Spleen (tissue), 11 donors: ENCODE data around the gene RERE. TPM values are rescaled to one million over a fixed set of nuclear protein-coding genes. Genes with fewer than 3 reads are reported as not detected.
"Not testable (repeated sequence)": the region's sequence is repeated elsewhere in the genome, so short reads cannot be mapped to it uniquely, and the experiment has no call there.

Source experiments
- DNase-seq: peaks from one replicate; pipeline ENCODE4 v3.0.0-alpha.2; 2020
- H3K27ac ChIP-seq, 8 donors: fragments of 200-600 bp; sonication (generic) in 7 of 8; 1 replicate in 4 of 8; 2 replicates in 4 of 8; pipeline versions ENCODE4 v1.5.0 to v1.8.0; 2016 to 2021; ENCODE audit warnings: inconsistent platforms in 4 of 8, mild to moderate bottlenecking in 4 of 8, moderate library complexity in 1 of 8
- H3K27me3 ChIP-seq, 7 donors: fragments of 200-600 bp; sonication (generic) in 6 of 7; replicated peaks in 1 of 7; 1 replicate in 4 of 7; 2 replicates in 3 of 7; pipeline versions ENCODE4 v1.5.0 to v1.8.0; 2016 to 2021; ENCODE audit warnings: inconsistent platforms in 3 of 7, mild to moderate bottlenecking in 1 of 7
- H3K36me3 ChIP-seq, 6 donors: fragments of 200-600 bp; sonication (generic) in 5 of 6; 1 replicate in 4 of 6; 2 replicates in 2 of 6; pipeline versions ENCODE4 v1.5.0 to v1.8.0; 2016 to 2021; ENCODE audit warnings: inconsistent platforms in 2 of 6
- H3K4me1 ChIP-seq, 6 donors: fragments of 200-600 bp; sonication (generic) in 5 of 6; 1 replicate in 3 of 6; 2 replicates in 3 of 6; pipeline versions ENCODE4 v1.5.0 to v1.8.0; 2016 to 2021; ENCODE audit warnings: inconsistent platforms in 3 of 6
- H3K4me3 ChIP-seq, 8 donors: fragments of 200-600 bp; sonication (generic) in 7 of 8; 1 replicate in 4 of 8; 2 replicates in 4 of 8; pipeline versions ENCODE4 v1.5.0 to v1.8.0; 2016 to 2021; ENCODE audit warnings: inconsistent platforms in 4 of 8, mild to moderate bottlenecking in 4 of 8, moderate library complexity in 2 of 8
- H3K9me3 ChIP-seq, 8 donors: fragments of 200-600 bp; sonication (generic) in 7 of 8; 1 replicate in 4 of 8; 2 replicates in 4 of 8; pipeline versions ENCODE4 v1.5.0 to v1.8.0; 2016 to 2021; ENCODE audit warnings: inconsistent platforms in 4 of 8
- CTCF ChIP-seq, 11 experiments: fragments of 200-600 bp in 7 of 11; fragments of 450-650 bp in 4 of 11; sonication (generic) in 4 of 11; IDR thresholded peaks in 8 of 11; conservative IDR thresholded peaks in 3 of 11; 1 replicate in 7 of 11; 2 replicates in 4 of 11; pipeline versions ENCODE4 v1.4.0 to v1.8.0; 2016 to 2021; ENCODE audit warnings: antibody characterized with exemption in 11 of 11, inconsistent platforms in 4 of 11, mild to moderate bottlenecking in 1 of 11
- POLR2A ChIP-seq, 3 donors: fragments of 450-650 bp; IDR thresholded peaks; one replicate each; pipeline ENCODE4 v1.5.1; 2017; ENCODE audit warnings: antibody characterized with exemption in 3 of 3, mild to moderate bottlenecking in 1 of 3
- POLR2AphosphoS5 ChIP-seq, 3 donors: sonication (generic); formaldehyde crosslinking; IDR thresholded peaks; one replicate each; pipeline ENCODE4 v1.5.1; 2017; ENCODE audit warnings: antibody characterized with exemption in 3 of 3
- WGBS, 5 donors: extraction: QIAGEN DNeasy Blood & Tissue Kit in 3 of 5; methylation state at CpG; one replicate each; pipeline versions ENCODE4 v1.1.5 to v1.1.7; 2013 to 2018; 5-methylcytosine and 5-hydroxymethylcytosine counted together
- intact Hi-C: fragments of 100-400 bp; cut with DNase I; formaldehyde crosslinking; loops from one replicate; pipeline ENCODE4 v1.15.0; 2023; ENCODE audit warnings: low total_unique reads
- polyA plus RNA-seq, 3 donors: library from polyadenylated mRNA; stranded (reverse); fragments of 200-250 nt; gene quantifications; one replicate each; pipeline ENCODE4 v1.2.1, GENCODE V29; 2013
- total RNA-seq, 7 donors: library from RNA; depleted of rRNA in 3 of 7; stranded (reverse); fragments of >200 nt in 3 of 7; fragmentation: NEBNext Ultra II Directional in 4 of 7; extraction: Animal tissue kit (Norgen Biotek cat#: 25700) in 4 of 7; gene quantifications; one replicate each; pipeline versions ENCODE4 v1.1.0 to v1.2.1, GENCODE V29; 2016 to 2021
- donor health status: healthy with polysubstance abuse.
- donor health status: DM: no; HTN: no; CAD: no; lungs with moderate emphysema.
- donor health status: DM: no; HTN: no; CAD: no.
- donor health status: Bipolar disorder and iron deficiency.
- donor health status: healthy.
- donor health status: DM: no; HTN: no; CAD: no.
- donor health status: DM: yes; HTN: yes; CAD: no.

RERE gene
- total and polyA plus RNA-seq, 10 donors = 10.3 to 149 (median 117) TPM

- Histone ChIP-seq H3K9me3 (peaks cover 0 to 10% (median 4%) of the 10 kb centered on the region in 8 donors), H3K27me3 (no peaks in the 10 kb centered on the region), H3K4me1 (peaks cover 0 to 34% (median 11%) of the 10 kb centered on the region in 6 donors), H3K4me3 (no peak overlapping the region), H3K36me3 (peaks cover 0 to 15% (median 3%) of the 10 kb centered on the region in 6 donors), H3K27ac (no peak overlapping the region)
- DNase-seq = no peak
- intact Hi-C loops = no loop called here
- TF ChIP-seq POLR2AphosphoS5 (IDR thresholded peaks at IDR 0.05) (no peak), POLR2A (IDR thresholded peaks at IDR 0.05) (no peak), CTCF (IDR thresholded peaks at IDR 0.05 in 8 of 11, conservative IDR thresholded peaks at IDR 0.05 in 3 of 11) (no peak)
- 90 to 98% (median 91%) methylated on average over 9 of the region's 9 CpGs for WGBS, 5 donors
Observed at GRCh38 chr1:8447616-8448150, 369.8 kb downstream of the RERE start.

DNA sequence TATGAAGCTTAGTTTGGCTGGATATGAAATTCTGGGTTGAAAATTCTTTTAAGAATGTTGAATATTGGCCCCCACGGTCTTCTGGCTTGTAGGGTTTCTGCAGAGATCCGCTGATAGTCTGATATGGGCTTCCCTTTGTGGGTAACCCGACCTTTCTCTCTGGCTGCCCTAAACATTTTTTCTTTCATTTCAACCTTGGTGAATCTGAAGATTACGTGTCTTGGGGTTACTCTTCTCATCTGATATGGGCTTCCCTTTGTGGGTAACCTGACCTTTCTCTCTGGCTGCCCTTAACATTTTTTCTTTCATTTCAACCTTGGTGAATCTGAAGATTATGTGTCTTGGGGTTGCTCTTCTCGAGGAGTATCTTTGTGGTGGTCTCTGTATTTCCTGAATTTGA lies 371.3 kb downstream of the RERE start:
- intact Hi-C loops, H3K27me3 ChIP-seq, DNase-seq, H3K27ac ChIP-seq, H3K4me3 ChIP-seq: not testable (repeated sequence)
- H3K9me3 ChIP-seq = peaks cover 0 to 11% (median 4%) of the 10 kb centered on the region in 8 donors
- H3K36me3 ChIP-seq = peaks cover 0 to 15% (median 3%) of the 10 kb centered on the region in 6 donors
- peaks cover 0 to 35% (median 10%) of the 10 kb centered on the region in 6 donors for H3K4me1 ChIP-seq
- WGBS, 5 donors = 71 to 86% (median 77%) methylated on average over 5 of the region's 5 CpGs

GRCh38 chr1:8443558-8444194 lies 373.8 kb downstream of the RERE start:
- WGBS, 5 donors = 89 to 100% (median 94%) methylated on average over 1 of the region's 1 CpG
- intact Hi-C loops = no loop called here

DNA sequence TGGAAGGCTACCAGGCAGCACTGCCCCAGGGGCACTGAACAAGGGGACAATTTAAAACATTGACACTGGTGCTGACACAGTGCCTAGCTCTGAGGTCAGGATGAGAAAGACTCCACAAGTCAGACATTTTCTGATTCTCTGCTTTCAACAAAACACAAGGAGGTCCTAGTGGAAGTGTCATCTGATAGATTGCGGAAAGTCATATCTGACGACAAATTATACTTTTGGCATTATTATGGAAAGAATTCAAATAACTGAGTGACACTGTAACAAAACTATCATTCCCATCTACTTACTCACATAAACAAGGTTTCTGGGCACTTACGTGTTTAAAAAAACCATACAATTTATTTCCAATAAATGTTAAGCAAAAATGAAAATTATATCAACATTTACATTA lies 376.0 kb downstream of the RERE start:
- H3K36me3 ChIP-seq = peaks cover 0 to 6% (median 0%) of the 10 kb centered on the region in 6 donors
- H3K4me3 ChIP-seq = no peak overlapping the region
- DNase-seq = no peak
- peaks cover 8 to 37% (median 21%) of the 10 kb centered on the region in 6 donors for H3K4me1 ChIP-seq
- 78 to 96% (median 92%) methylated on average over 3 of the region's 3 CpGs for WGBS, 5 donors
- H3K9me3 ChIP-seq = peaks cover 0 to 11% (median 4%) of the 10 kb centered on the region in 8 donors
- intact Hi-C loops = no loop called here
- no peaks in the 10 kb centered on the region for H3K27me3 ChIP-seq
- no peak for TF ChIP-seq POLR2A (IDR thresholded peaks at IDR 0.05)
- TF ChIP-seq POLR2AphosphoS5 (IDR thresholded peaks at IDR 0.05) = no peak
- no peak for TF ChIP-seq CTCF (IDR thresholded peaks at IDR 0.05 in 8 of 11, conservative IDR thresholded peaks at IDR 0.05 in 3 of 11)
- peak overlapping the region in 1 of 8 donors; percentile 33 for H3K27ac ChIP-seq

More at GRCh38 chr1:8443558-8444194, 373.8 kb downstream of the RERE start:
- TF ChIP-seq POLR2AphosphoS5 (IDR thresholded peaks at IDR 0.05) = no peak
- TF ChIP-seq CTCF (IDR thresholded peaks at IDR 0.05 in 8 of 11, conservative IDR thresholded peaks at IDR 0.05 in 3 of 11) = no peak
- no peak for TF ChIP-seq POLR2A (IDR thresholded peaks at IDR 0.05)
- peaks cover 8 to 35% (median 16%) of the 10 kb centered on the region in 6 donors for H3K4me1 ChIP-seq
- no peak overlapping the region for H3K4me3 ChIP-seq
- no peak for DNase-seq
- H3K27ac ChIP-seq = no peak overlapping the region
- peaks cover 0 to 15% (median 3%) of the 10 kb centered on the region in 6 donors for H3K36me3 ChIP-seq
- peaks cover 0 to 11% (median 4%) of the 10 kb centered on the region in 8 donors for H3K9me3 ChIP-seq
- no peaks in the 10 kb centered on the region for H3K27me3 ChIP-seq
